Measurements from ENCODE around the gene PTPRF. TPM values are rescaled to one million over a fixed set of nuclear protein-coding genes. Genes with fewer than 3 reads are reported as not detected.

The PTPRF gene
- total RNA-seq, 2 donors from 2014 or later, result 7.4 to 27.7 TPM

DNA sequence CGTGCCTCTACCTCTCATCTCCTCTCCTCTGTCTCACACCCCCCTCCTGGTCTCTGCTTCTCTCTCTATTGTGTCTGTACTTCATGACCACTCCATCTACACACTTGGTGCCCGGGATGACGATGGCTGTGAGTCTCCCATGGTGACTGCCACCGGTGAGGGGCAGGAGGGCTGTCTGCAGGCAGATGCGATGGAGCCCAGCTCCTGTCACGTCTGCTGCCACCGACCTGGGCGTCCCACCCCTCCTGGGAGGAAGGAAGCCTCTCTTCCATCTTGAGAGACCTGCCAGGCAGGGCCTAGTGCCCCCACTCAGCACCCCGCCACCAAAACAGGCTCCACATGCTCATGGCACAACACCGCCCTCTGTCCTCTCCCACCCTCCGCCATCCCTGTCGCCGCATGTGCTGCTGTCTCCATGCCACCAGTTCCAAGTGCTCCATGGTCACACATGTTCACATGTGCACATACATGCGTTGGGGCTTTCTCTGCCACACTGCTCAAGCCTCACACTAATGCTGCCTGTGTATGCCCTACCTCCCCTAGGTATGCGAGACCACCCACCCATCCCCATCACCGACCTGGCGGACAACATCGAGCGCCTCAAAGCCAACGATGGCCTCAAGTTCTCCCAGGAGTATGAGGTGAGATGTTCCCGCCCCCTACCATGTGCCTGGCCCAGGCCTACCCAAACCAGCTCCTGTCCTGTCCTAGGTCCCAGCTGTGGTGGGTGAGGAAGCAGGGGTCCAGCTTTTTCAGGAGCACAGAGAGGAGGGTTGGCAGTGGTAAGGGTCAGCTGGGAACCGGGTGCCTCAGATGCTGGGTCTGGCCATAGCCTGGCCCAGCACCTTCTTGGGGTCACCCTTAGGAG, 82.6 kb downstream of the PTPRF start:
- no peak for DNase-seq (ENCODE audit: low spot score)
- no peaks in the 10 kb centered on the region for H3K9me3 ChIP-seq
- no peaks in the 10 kb centered on the region for H3K27me3 ChIP-seq
- no peak overlapping the region for H3K27ac ChIP-seq
- no peak overlapping the region for H3K4me3 ChIP-seq
- TF ChIP-seq, protein P1, sequence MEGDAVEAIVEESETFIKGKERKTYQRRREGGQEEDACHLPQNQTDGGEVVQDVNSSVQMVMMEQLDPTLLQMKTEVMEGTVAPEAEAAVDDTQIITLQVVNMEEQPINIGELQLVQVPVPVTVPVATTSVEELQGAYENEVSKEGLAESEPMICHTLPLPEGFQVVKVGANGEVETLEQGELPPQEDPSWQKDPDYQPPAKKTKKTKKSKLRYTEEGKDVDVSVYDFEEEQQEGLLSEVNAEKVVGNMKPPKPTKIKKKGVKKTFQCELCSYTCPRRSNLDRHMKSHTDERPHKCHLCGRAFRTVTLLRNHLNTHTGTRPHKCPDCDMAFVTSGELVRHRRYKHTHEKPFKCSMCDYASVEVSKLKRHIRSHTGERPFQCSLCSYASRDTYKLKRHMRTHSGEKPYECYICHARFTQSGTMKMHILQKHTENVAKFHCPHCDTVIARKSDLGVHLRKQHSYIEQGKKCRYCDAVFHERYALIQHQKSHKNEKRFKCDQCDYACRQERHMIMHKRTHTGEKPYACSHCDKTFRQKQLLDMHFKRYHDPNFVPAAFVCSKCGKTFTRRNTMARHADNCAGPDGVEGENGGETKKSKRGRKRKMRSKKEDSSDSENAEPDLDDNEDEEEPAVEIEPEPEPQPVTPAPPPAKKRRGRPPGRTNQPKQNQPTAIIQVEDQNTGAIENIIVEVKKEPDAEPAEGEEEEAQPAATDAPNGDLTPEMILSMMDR (IDR thresholded peaks at IDR 0.05), result no peak
- no peaks in the 10 kb centered on the region for H3K4me1 ChIP-seq
- peaks cover 11% of the 10 kb centered on the region for H3K36me3 ChIP-seq

DNA sequence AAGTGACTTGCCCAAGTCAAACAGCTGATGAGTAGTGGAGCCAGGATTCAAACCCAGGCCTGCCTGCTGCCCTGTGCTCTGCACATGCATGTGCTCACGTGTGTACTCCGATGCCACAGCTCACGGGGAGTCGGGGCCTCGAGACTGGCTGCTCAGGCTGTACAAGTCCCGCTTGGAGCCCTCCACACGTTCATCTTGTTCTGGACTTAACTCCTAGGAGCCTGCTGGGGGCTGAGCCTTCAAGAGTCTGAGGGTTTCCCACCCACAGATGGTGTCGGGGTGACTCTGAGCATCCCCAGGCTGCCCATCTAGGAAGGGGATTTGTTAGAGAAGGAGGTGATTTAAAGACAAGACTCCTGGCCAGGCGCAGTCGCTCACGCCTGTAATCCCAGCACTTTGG, 83.5 kb downstream of the PTPRF start:
- no peaks in the 10 kb centered on the region for H3K4me1 ChIP-seq
- H3K9me3 ChIP-seq, result no peaks in the 10 kb centered on the region
- peaks cover 11% of the 10 kb centered on the region for H3K36me3 ChIP-seq
- no peak overlapping the region for H3K27ac ChIP-seq
- H3K4me3 ChIP-seq, result no peak overlapping the region
- no peak for DNase-seq (ENCODE audit: low spot score)
- TF ChIP-seq, protein P1 (IDR thresholded peaks at IDR 0.05), result no peak
- no peaks in the 10 kb centered on the region for H3K27me3 ChIP-seq

DNA sequence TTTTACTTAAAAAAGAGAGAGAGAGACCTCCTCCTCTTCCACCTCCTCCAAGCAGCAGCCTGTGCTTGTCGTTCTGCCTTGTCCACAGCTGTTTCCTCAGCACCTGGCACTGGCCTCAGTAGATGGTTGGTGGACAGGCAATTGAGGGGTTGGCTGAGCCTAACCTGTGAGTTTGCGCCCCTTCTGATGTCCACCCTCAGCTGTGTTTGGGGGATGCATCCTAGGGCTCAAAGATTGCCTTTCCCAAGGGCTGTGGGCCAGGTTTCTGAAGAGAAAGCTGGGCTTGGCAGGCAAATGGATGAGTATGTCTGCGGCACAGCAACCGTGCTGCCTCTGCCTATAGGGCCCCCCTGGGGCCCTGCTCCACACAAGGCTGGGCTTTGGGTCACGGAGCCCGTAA, 84.2 kb downstream of the PTPRF start:
- no peaks in the 10 kb centered on the region for H3K9me3 ChIP-seq
- H3K36me3 ChIP-seq, result peaks cover 11% of the 10 kb centered on the region
- no peak for DNase-seq (ENCODE audit: low spot score)
- TF ChIP-seq, protein P1 (IDR thresholded peaks at IDR 0.05), result no peak
- H3K4me3 ChIP-seq, result no peak overlapping the region
- no peaks in the 10 kb centered on the region for H3K4me1 ChIP-seq
- H3K27ac ChIP-seq, result no peak overlapping the region
- H3K27me3 ChIP-seq, result no peaks in the 10 kb centered on the region

DNA sequence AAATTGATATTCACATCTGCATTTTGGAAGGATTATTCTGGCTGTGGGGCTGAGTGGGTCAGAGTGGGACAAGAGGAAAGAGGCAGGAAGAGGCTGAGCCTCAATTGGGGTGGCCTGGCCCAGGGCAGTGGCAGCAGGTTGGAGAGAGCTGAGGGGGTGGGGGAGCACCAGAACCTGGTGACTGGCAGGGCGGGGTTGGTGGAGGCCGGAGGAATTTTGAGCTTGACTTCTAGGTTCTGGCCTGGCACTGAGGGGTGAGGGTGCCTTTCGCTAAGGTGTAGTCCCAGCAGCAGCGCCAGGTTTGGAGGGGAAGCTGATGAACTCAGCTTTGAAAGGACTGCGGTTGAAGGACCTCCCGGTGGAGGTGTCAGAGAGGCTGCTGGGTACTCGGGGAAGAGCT, 85.7 kb downstream of the PTPRF start:
- TF ChIP-seq, protein P1 (IDR thresholded peaks at IDR 0.05), result no peak
- H3K27ac ChIP-seq, result no peak overlapping the region
- no peaks in the 10 kb centered on the region for H3K4me1 ChIP-seq
- peaks cover 13% of the 10 kb centered on the region for H3K36me3 ChIP-seq
- no peaks in the 10 kb centered on the region for H3K27me3 ChIP-seq
- H3K9me3 ChIP-seq, result no peaks in the 10 kb centered on the region
- DNase-seq (ENCODE audit: low spot score), result no peak
- H3K4me3 ChIP-seq, result no peak overlapping the region

DNA sequence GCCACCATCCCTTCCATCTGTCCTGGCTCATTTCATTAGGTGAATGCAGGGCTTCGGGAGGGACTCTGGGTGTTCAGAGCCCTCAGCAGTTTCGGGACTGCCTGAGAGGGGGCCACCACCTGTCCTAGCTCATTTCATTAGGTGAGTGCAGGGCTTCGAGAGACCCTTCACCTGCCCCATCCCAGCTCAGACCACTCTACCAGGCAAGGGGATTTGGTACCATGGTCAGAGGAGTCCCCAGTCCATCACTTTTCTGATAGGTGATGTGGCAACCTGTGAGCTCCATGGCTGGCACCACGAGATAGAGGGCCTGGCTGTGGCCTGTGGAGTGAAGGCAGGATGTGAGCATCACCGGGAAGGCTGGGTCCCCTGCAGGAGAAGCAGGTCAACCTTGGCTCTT, 86.3 kb downstream of the PTPRF start:
- Histone ChIP-seq H3K36me3 (peaks cover 13% of the 10 kb centered on the region), H3K27me3 (no peaks in the 10 kb centered on the region), H3K27ac (no peak overlapping the region), H3K9me3 (no peaks in the 10 kb centered on the region), H3K4me3 (no peak overlapping the region), H3K4me1 (no peaks in the 10 kb centered on the region)
- DNase-seq (ENCODE audit: low spot score), result no peak
- TF ChIP-seq, protein P1 (IDR thresholded peaks at IDR 0.05), result no peak

DNA sequence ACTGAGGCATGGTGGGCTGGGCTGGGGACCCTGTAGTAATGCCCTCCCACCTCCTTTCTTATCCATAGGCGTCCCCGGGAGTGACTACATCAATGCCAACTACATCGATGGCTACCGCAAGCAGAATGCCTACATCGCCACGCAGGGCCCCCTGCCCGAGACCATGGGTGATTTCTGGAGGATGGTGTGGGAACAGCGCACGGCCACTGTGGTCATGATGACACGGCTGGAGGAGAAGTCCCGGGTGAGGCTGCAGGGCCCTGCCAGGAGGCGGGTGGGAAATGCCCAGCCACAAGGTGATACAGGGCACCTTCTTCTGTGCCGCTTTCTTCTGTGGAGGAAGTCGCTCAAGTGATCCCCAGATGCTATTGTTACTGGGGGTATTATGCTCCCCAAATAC, 87.0 kb downstream of the PTPRF start:
- H3K4me3 ChIP-seq, result no peak overlapping the region
- DNase-seq (ENCODE audit: low spot score), result no peak
- H3K9me3 ChIP-seq, result no peaks in the 10 kb centered on the region
- H3K4me1 ChIP-seq, result no peaks in the 10 kb centered on the region
- no peak overlapping the region for H3K27ac ChIP-seq
- TF ChIP-seq, protein P1 (IDR thresholded peaks at IDR 0.05), result no peak
- peaks cover 13% of the 10 kb centered on the region for H3K36me3 ChIP-seq
- no peaks in the 10 kb centered on the region for H3K27me3 ChIP-seq
